HepG2 (cell line): ENCODE measurements around the gene SMTNL2. TPM values are rescaled to one million over a fixed set of nuclear protein-coding genes. Genes with fewer than 3 reads are reported as not detected.

ENCODE experiments used
- ATAC-seq: fragments of 200-7000 bp; cut with Tn5 transposase; 3 replicates; pipeline ENCODE4 v1.9.1; 2020; ENCODE audit warnings: mild to moderate bottlenecking, moderate library complexity
- BruUV-seq: library from RNA; stranded (reverse); fragments of 400-500 nt; replicated peaks from 2 replicates; lab custom pipeline; 2021; lab: Mats Ljungman, UMichigan
- CTCF ChIA-PET: fragments of 300-600 bp; formaldehyde crosslinking; extraction: SDS; loops from one replicate; lab custom pipeline; 2021; ENCODE audit warnings: low total read pairs, inconsistent platforms, low intra/inter-chr PET ratio; lab: Yijun Ruan, JAX
- POLR2A ChIA-PET: fragments of 350-600 bp; sonication (Branson Sonifier 250); formaldehyde crosslinking; loops from one replicate; lab custom pipeline; 2020; ENCODE audit warnings: antibody characterized with exemption, inconsistent platforms; lab: Yijun Ruan, JAX
- DNase-seq: peaks from one replicate; pipeline ENCODE4 v3.0.0-alpha.2; 2015; ENCODE audit warnings: low spot score
- FAIRE-seq: peaks from 3 replicates; lab custom pipeline; 2011; peaks lifted over from hg19 to GRCh38; lab: Jason Lieb, UNC
- H2AFZ ChIP-seq: one replicate; pipeline ENCODE4 v1.6.1; 2011; ENCODE audit warnings: low read length, inconsistent platforms
- H3K27ac ChIP-seq: fragments of 300-600 bp; 3 replicates; pipeline ENCODE4 v1.8.0; 2011; ENCODE audit warnings: mixed run types, mild to moderate bottlenecking, mixed read lengths, low read length, inconsistent platforms; ENCODE audit not compliant: insufficient read depth; ENCODE audit errors: extremely low read length
- H3K27me3 ChIP-seq, 2 experiments: fragments of 200-600 bp in 1 of 2; 2 replicates in 1 of 2; 3 replicates in 1 of 2; pipeline versions ENCODE4 v1.6.0 to v1.8.0; 2011; ENCODE audit warnings: low read length in 2 of 2, mild to moderate bottlenecking in 2 of 2, moderate library complexity in 2 of 2, inconsistent platforms in 1 of 2; ENCODE audit not compliant: insufficient read depth in 2 of 2, control insufficient read depth in 1 of 2
- H3K36me3 ChIP-seq, 2 experiments: fragments of 200-600 bp in 1 of 2; replicated peaks in 1 of 2; 2 replicates in 1 of 2; 3 replicates in 1 of 2; pipeline versions ENCODE4 v1.5.1 to v1.8.0; 2011; ENCODE audit warnings: low read length in 2 of 2, inconsistent platforms in 1 of 2; ENCODE audit not compliant: insufficient read depth in 2 of 2, control insufficient read depth in 1 of 2
- H3K4me1 ChIP-seq: 2 replicates; pipeline ENCODE4 v1.5.1; 2012; ENCODE audit warnings: low read length, inconsistent platforms; ENCODE audit not compliant: insufficient read depth
- H3K4me2 ChIP-seq: 2 replicates; pipeline ENCODE4 v1.6.0; 2011; ENCODE audit warnings: low read depth, low read length, inconsistent platforms
- H3K4me3 ChIP-seq, 3 experiments: fragments of 200-600 bp in 1 of 3; sonication (generic), shearing (Covaris generic) in 1 of 3; replicated peaks in 1 of 3; 2 replicates each; pipeline ENCODE4 v1.5.1; 2011 to 2016; ENCODE audit warnings: low read length in 3 of 3, inconsistent platforms in 2 of 3, low read depth in 2 of 3, mild to moderate bottlenecking in 2 of 3, control low read depth in 1 of 3, mixed read lengths in 1 of 3; ENCODE audit not compliant: insufficient read depth in 1 of 3
- H3K79me2 ChIP-seq: one replicate; pipeline ENCODE4 v1.6.1; 2011; ENCODE audit warnings: low read length, inconsistent platforms; ENCODE audit not compliant: insufficient read depth
- H3K9ac ChIP-seq: 2 replicates; pipeline ENCODE4 v1.6.0; 2011; ENCODE audit warnings: mild to moderate bottlenecking, low read depth, low read length, inconsistent platforms; ENCODE audit not compliant: insufficient read depth
- H3K9me3 ChIP-seq: 2 replicates; pipeline ENCODE4 v1.5.1; 2012; ENCODE audit warnings: mild to moderate bottlenecking, low read length
- H4K20me1 ChIP-seq: 2 replicates; pipeline ENCODE4 v1.6.0; 2011; ENCODE audit warnings: inconsistent platforms, mild to moderate bottlenecking, low read length, moderate library complexity; ENCODE audit not compliant: insufficient read depth
- CBFB ChIP-seq: sonication (generic); formaldehyde crosslinking; IDR thresholded peaks from 2 replicates; pipeline ENCODE4 v1.4.0; 2020; ENCODE audit warnings: missing genetic modification reagents
- HES4 ChIP-seq: sonication (generic); formaldehyde crosslinking; IDR thresholded peaks from 2 replicates; pipeline ENCODE4 v1.9.0; 2021; ENCODE audit warnings: mild to moderate bottlenecking, missing genetic modification reagents, borderline replicate concordance
- HNRNPUL1 ChIP-seq: fragments of 200-400 bp; formaldehyde crosslinking; IDR thresholded peaks from 2 replicates; pipeline ENCODE4 v1.6.1; 2017; ENCODE audit warnings: low read depth, mild to moderate bottlenecking, low read length, moderate library complexity
- MLLT10 ChIP-seq: sonication (generic); formaldehyde crosslinking; IDR thresholded peaks from 2 replicates; pipeline ENCODE4 v1.4.0; 2020; ENCODE audit warnings: missing genetic modification reagents
- MTA3 ChIP-seq: sonication (generic); formaldehyde crosslinking; IDR thresholded peaks from 2 replicates; pipeline ENCODE4 v1.4.0; 2020; ENCODE audit warnings: missing genetic modification reagents
- NRL ChIP-seq: sonication (generic); formaldehyde crosslinking; IDR thresholded peaks from 2 replicates; pipeline ENCODE4 v1.5.0; 2020; ENCODE audit warnings: missing genetic modification reagents, mild to moderate bottlenecking, moderate library complexity, borderline replicate concordance
- REPIN1 ChIP-seq: sonication (generic); formaldehyde crosslinking; IDR thresholded peaks from 2 replicates; pipeline ENCODE4 v1.8.0; 2022; ENCODE audit warnings: missing genetic modification reagents, low read depth, mild to moderate bottlenecking, borderline replicate concordance
- SMARCC2 ChIP-seq: fragments of 450-650 bp; IDR thresholded peaks from 2 replicates; pipeline ENCODE4 v1.6.1; 2017; ENCODE audit warnings: antibody characterized with exemption, mild to moderate bottlenecking
- ZIK1 ChIP-seq: sonication (generic); formaldehyde crosslinking; IDR thresholded peaks from 2 replicates; pipeline ENCODE4 v1.5.0; 2020; ENCODE audit warnings: mild to moderate bottlenecking, low read depth, missing genetic modification reagents, borderline replicate concordance
- ZNF432 ChIP-seq: sonication (generic); formaldehyde crosslinking; IDR thresholded peaks from 2 replicates; pipeline ENCODE4 v1.5.0; 2020; ENCODE audit warnings: missing genetic modification reagents, mild to moderate bottlenecking, borderline replicate concordance
- ZNF563 ChIP-seq: sonication (generic); formaldehyde crosslinking; IDR thresholded peaks from 2 replicates; pipeline ENCODE4 v1.8.0; 2022; ENCODE audit warnings: mild to moderate bottlenecking, moderate library complexity, missing genetic modification reagents
- ZNF589 ChIP-seq: sonication (generic); formaldehyde crosslinking; conservative IDR thresholded peaks from 2 replicates; pipeline ENCODE4 v1.8.0; 2022; ENCODE audit warnings: mild to moderate bottlenecking, moderate library complexity, missing genetic modification reagents
- ZNF614 ChIP-seq: IDR thresholded peaks from 2 replicates; pipeline ENCODE4 v1.6.1; 2018; ENCODE audit warnings: missing biosample characterization, missing genetic modification reagents, inconsistent platforms, borderline replicate concordance
- ZNF75D ChIP-seq: sonication (generic); formaldehyde crosslinking; IDR thresholded peaks from 2 replicates; pipeline ENCODE4 v1.8.1; 2023; ENCODE audit warnings: missing genetic modification reagents, mild to moderate bottlenecking, borderline replicate concordance
- WGBS: methylation state at CpG from one replicate; pipeline ENCODE4 v1.1.6; 2017; ENCODE audit warnings: low lambda C conversion rate; 5-methylcytosine and 5-hydroxymethylcytosine counted together
- in situ Hi-C: cut with HindIII; loops from 2 replicates; pipeline ENCODE4 v1.10.0; 2017; ENCODE audit warnings: low pct_unique_long_range_greater_than_20kb; ENCODE audit not compliant: extremely low pct_ligation_motif_present
- intact Hi-C: fragments of 100-400 bp; cut with micrococcal nuclease; formaldehyde crosslinking; loops from one replicate; pipeline ENCODE4 v1.10.0; 2022; ENCODE audit not compliant: unreplicated experiment
- polyA plus RNA-seq, 8 experiments: library from polyadenylated mRNA; depleted of rRNA in 3 of 8; stranded (reverse) in 7 of 8; unstranded in 1 of 8; fragments of >200 nt; fragmentation: Illumina TruSeq in 4 of 8; extraction: Trizol in 4 of 8; gene quantifications; 2 replicates each; pipeline versions ENCODE4 v1.2.1 to v1.2.3, GENCODE V29; 2011 to 2016; ENCODE audit warnings: low read depth in 4 of 8, missing spikeins in 1 of 8, mixed read lengths in 1 of 8; ENCODE audit not compliant: insufficient read depth in 1 of 8
- total RNA-seq, 5 experiments: library from RNA; depleted of rRNA; stranded (reverse); fragments of >200 nt; fragmentation: Illumina TruSeq; extraction: Trizol; gene quantifications; 2 replicates each; pipeline ENCODE4 v1.2.3, GENCODE V29; 2016; ENCODE audit warnings: low read depth in 1 of 5
- TF ChIP-seq, protein P1 (sequence below): sonication (generic); formaldehyde crosslinking; IDR thresholded peaks from 2 replicates; pipeline ENCODE4 v1.5.1; 2020; ENCODE audit warnings: mild to moderate bottlenecking, missing genetic modification reagents, moderate library complexity
- TF ChIP-seq, protein P2 (sequence below): sonication (generic); formaldehyde crosslinking; IDR thresholded peaks from 2 replicates; pipeline ENCODE4 v1.5.1; 2020; ENCODE audit warnings: missing genetic modification reagents, mild to moderate bottlenecking, borderline replicate concordance

The SMTNL2 gene
- total and polyA plus RNA-seq, 2 of the 13 experiments (the other 11 are each of a cell fraction or from before 2014, with no cell fraction given) = 0.41 to 5.1 TPM

DNA sequence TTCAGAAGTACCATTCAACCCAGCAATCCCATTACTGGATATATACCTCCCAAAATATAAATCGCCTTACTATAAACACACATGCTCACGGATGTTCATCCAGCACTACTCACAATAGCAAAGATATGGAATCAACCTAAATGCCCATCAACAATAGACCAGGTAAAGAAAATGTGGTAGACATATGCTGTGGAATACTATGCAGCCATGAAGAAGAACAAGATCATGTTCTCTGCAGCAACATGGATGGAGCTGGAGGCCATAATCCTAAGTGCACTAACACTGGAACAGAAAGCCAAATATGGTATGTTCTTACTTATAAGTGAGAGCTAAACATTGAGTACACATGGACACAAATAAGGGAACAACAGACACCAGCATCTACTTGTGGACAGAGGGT lies 49.3 kb downstream of the SMTNL2 start:
- Histone ChIP-seq H3K9ac (no peak overlapping the region), H3K4me1 (no peaks in the 10 kb centered on the region), H3K27me3 (peaks cover 10 to 30% of the 10 kb centered on the region in 2 experiments; a peak in 4 of 5 replicates), H4K20me1 (no peaks in the 10 kb centered on the region), H3K4me3 (no peak overlapping the region), H3K79me2 (no peaks in the 10 kb centered on the region), H3K4me2 (no peak overlapping the region), H3K9me3 (no peaks in the 10 kb centered on the region), H2AFZ (no peak overlapping the region), H3K36me3 (no peaks in the 10 kb centered on the region), H3K27ac (no peak overlapping the region)
- DNase-seq (no peak), FAIRE-seq (no peak), ATAC-seq (no peak)
- in situ Hi-C loops (no loop called here), intact Hi-C loops (no loop called here)
- 44% methylated on average over 2 of the region's 2 CpGs for WGBS
- no TSS peak for BruUV-seq
- TF ChIP-seq CBFB (CRISPR knock-in tag) (no peak), NRL (no peak), HES4 (CRISPR knock-in tag) (no peak), ZIK1 (CRISPR knock-in tag) (no peak), HNRNPUL1 (no peak), MLLT10 (CRISPR knock-in tag) (no peak), ZNF563 (CRISPR knock-in tag) (no peak), ZNF614 (CRISPR knock-in tag) (no peak), SMARCC2 (no peak), ZNF589 (CRISPR knock-in tag) (no peak)
- POLR2A ChIA-PET = interaction anchor here (0.8 kb wide), 1 partner anchor 12 kb away, joined by 3 read pairs; no protein-coding TSS in a partner anchor
- CTCF ChIA-PET = no interaction called here

DNA sequence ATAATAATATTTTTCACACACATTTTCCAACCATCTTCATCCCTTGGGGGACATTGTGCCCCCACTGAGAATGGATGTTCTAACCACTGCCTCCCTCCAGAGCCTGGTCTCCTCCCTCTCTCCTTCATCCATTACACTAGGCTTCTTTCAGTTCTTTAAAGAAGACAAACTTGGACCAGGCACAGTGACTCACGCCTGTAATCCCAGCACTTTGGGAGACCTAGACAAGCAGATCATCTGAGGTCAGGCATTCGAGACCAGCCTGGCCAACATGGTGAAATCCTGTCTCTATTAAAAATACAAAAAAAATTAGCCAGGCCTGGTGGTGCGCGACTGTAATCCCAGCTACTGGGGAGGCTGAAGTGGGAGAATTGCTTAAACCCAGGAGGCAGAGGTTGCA lies 50.6 kb downstream of the SMTNL2 start:
- no peak for FAIRE-seq
- H3K36me3 ChIP-seq = no peaks in the 10 kb centered on the region
- POLR2A ChIA-PET = no interaction called here
- H4K20me1 ChIP-seq = no peaks in the 10 kb centered on the region
- no peak for DNase-seq
- H3K27me3 ChIP-seq = peaks cover 10 to 35% of the 10 kb centered on the region in 2 experiments; a peak in 4 of 5 replicates
- no peaks in the 10 kb centered on the region for H3K9me3 ChIP-seq
- no peak overlapping the region for H3K4me2 ChIP-seq
- 35% methylated on average over 4 of the region's 4 CpGs for WGBS
- intact Hi-C loops = no loop called here
- no peaks in the 10 kb centered on the region for H3K4me1 ChIP-seq
- H3K9ac ChIP-seq = no peak overlapping the region
- no peak overlapping the region for H3K27ac ChIP-seq
- CTCF ChIA-PET = no interaction called here
- in situ Hi-C loops = no loop called here
- no TSS peak for BruUV-seq
- H3K79me2 ChIP-seq = no peaks in the 10 kb centered on the region
- H2AFZ ChIP-seq = no peak overlapping the region
- H3K4me3 ChIP-seq = no peak overlapping the region
- ATAC-seq = no peak
- TF ChIP-seq REPIN1 (CRISPR knock-in tag) (no peak), ZNF75D (CRISPR knock-in tag) (no peak), ZNF432 (CRISPR knock-in tag) (no peak), MTA3 (CRISPR knock-in tag) (no peak)
- TF ChIP-seq, protein P1, sequence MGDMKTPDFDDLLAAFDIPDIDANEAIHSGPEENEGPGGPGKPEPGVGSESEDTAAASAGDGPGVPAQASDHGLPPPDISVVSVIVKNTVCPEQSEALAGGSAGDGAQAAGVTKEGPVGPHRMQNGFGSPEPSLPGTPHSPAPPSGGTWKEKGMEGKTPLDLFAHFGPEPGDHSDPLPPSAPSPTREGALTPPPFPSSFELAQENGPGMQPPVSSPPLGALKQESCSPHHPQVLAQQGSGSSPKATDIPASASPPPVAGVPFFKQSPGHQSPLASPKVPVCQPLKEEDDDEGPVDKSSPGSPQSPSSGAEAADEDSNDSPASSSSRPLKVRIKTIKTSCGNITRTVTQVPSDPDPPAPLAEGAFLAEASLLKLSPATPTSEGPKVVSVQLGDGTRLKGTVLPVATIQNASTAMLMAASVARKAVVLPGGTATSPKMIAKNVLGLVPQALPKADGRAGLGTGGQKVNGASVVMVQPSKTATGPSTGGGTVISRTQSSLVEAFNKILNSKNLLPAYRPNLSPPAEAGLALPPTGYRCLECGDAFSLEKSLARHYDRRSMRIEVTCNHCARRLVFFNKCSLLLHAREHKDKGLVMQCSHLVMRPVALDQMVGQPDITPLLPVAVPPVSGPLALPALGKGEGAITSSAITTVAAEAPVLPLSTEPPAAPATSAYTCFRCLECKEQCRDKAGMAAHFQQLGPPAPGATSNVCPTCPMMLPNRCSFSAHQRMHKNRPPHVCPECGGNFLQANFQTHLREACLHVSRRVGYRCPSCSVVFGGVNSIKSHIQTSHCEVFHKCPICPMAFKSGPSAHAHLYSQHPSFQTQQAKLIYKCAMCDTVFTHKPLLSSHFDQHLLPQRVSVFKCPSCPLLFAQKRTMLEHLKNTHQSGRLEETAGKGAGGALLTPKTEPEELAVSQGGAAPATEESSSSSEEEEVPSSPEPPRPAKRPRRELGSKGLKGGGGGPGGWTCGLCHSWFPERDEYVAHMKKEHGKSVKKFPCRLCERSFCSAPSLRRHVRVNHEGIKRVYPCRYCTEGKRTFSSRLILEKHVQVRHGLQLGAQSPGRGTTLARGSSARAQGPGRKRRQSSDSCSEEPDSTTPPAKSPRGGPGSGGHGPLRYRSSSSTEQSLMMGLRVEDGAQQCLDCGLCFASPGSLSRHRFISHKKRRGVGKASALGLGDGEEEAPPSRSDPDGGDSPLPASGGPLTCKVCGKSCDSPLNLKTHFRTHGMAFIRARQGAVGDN (CRISPR knock-in tag) = no peak
- TF ChIP-seq, protein P2, sequence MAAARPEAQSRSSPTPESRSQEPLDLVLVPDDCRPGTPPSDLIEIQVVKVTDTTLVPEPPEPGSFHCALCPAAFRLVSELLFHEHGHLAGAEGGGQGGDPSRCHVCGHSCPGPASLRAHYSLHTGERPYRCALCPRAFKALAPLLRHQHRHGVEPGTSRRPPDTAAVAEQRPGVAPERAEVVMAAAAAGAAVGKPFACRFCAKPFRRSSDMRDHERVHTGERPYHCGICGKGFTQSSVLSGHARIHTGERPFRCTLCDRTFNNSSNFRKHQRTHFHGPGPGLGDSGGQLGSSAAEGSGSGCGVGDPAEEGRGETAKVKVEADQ (CRISPR knock-in tag) = no peak
